Inflammatory macrophage treated with lipopolysaccharide for 4 hours (primary cell): ENCODE measurements around the gene RTN1.

Experiments used
- DNase-seq: peaks from one replicate; pipeline ENCODE4 v3.0.0-alpha.2; 2020

Gene RTN1

DNA sequence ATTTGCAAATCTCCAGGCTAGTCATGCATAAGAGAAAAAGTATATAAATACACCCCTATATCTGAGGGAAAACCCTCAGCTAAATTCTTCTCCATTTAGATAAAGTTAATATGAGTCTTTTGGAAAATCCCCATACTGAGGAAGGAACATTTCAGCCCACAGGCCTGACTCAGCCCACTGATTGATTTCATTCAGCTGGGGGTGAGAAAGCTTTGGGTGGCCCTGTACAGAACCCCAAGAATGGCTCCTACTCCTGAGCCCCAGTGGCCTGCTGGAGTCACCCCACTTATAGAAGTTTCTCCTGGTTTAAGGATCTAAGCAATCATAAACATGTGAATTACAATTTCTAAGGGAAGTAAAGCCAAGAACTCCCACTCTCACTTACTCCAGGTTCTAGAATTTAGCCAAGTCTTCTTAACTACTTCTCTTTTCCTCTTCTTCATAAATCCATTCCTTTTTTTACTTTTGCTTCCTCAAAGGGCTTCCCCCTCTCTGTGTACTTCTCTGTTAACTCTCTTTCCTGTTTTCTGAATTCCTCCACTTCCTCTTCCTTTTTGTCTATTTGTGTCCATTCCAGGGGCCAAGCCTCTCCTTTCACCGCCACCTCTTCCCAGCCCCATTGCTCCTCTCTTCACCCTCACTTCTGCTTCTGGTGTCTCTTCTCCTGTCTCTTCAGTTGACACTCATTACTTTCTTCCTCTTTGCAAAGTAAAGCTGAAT is 21.0 kb downstream of the RTN1 start:
- peak; percentile 94 for DNase-seq

DNA sequence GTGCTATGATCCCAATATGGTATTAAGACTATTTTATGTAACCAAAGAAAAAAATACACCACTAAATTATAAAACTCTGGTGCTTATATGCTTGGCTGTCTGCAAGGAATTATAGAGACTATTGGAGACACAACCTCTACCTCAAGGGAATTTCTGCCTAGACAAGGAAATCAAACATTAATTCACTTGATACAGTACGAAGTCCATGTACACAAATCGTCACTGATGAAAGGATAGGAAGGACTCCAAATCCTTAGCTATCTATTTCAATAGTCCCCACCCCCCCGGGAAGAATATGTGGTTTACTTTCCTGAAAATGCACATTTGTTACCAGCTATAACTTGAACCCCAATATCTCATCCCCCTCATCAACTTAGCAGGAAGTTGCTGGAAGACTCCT is 21.9 kb downstream of the RTN1 start:
- DNase-seq, result no peak

DNA sequence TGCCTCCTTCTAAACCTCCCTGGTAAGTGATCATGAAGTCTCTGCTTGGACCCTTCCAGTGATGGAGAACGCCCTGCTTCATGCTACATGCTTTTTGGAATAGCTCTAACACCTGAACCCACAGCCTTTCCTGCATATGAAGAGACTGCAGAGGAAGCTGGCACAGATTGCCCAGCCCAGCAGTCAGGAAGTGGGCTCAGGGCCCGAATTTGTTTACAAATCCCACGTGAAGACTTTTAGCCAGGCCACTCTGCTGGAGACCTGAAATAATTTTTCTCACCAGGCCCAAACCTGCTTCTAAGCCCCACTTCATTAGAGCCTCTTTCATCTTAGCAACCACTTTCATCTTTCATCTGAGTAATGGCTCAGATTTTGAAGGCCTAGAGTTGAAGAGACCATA is 22.9 kb downstream of the RTN1 start:
- DNase-seq, result no peak

DNA sequence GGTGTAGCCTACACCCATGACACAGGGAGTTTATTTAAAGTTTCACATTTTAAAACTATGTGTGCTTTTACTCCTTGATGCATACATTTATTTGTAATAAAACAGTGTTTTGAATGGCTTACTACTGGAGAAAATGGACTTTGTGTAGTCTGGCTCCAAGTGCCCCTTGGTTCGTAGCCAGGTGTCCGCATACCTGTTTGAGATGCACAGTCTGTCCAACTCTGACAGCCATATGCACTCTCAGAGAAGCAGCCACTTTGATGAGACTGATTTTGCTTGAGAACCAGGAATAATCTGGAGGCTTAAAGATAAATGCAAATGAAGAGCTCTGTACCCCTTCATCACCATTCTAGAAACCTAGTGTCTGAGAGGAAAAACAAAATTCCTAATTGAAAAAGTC is 24.0 kb downstream of the RTN1 start:
- no peak for DNase-seq

DNA sequence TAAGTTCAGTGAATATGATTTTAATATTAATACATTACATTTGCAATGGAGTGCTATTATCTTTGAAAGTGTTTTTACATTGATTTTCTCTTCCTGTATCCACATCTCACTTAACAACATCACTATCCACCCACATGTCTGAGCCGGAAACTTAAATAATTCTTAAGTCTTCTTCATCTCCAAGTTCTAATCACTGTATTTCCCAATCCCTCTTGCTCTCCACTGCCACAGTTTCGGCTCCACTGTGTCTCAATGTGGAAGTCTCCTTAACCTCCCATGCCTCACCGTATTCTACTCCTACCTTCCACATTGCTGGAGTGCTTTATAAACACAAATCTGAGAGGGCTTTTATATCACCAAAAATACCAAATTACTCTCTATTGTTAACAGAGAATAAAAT is 25.3 kb downstream of the RTN1 start:
- peak; percentile 80 for DNase-seq

DNA sequence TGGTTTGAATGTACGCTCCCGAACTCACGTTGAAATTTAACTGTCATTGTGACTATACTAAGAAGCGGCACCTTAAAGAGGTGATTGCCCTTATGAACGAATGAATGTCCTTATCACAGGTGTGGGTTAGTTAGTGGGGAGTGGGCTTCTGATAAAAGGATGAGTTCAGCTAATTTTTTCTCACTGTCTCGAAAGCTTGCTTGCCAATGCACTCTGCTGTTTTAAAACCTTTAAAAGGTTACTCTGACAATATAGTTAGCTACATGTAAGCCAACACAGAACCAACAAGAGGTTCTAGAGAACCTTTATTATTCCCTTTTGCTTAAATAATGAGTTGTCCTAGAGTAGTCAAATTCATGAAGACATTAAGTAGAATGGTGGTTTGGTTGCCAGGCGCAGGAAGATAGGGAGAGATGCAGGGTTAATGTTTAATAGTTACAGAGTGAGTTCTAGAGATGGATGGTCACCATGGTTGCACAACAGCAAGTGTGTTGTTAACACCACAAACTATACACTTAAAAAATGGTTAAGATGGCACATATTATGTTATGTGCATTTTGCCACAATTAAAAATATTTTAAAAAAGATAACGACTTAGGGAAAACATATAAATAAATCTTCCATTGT is 26.3 kb downstream of the RTN1 start:
- no peak for DNase-seq

DNA sequence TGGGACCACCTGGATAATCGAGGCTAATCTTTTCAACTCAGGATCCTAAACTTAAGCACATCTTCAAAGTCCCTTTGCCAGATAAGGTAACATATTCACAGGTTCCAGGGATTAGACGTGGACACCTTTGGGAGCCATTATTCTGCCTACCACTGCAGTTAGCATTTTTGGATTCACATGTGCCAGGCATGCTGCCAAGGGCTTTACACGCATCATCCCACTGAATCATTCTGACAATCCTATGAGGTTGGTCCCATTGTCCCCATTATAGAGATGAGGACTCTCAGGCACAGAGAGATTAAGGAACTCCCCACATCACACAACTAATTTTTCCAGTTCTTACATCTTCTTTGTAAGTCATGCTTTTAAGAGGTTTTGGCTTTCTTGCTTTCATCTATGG is 34.5 kb downstream of the RTN1 start:
- no peak for DNase-seq

DNA sequence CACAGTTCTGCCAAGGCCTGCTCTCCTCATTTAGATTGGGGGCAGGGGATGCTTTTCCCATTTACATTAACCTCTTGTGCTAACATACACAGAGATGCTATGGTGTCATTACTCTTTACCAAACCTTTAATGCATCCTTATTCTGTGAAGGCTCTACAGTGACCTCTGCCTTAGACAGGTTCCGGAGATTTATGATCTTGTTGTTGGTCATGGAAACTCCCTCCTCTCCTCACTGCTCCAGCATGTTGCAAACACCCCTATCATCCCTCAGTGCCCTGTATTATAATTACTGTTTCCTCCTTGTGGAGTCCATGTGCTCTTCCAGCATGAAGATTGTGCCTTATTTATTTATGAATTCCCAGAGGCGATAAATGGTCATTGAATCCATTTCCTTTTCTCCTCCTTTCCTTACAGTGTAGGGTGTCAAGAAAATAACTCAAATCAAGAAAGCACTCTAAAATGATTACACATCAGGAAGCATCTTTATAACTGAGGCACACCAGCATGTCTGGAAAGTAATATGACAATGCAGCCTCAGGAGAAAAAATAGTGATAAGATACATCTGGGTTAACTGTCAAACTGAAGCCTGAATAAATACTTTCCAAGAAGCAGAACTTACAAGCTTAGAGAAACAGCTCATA is 37.8 kb downstream of the RTN1 start:
- no peak for DNase-seq

DNA sequence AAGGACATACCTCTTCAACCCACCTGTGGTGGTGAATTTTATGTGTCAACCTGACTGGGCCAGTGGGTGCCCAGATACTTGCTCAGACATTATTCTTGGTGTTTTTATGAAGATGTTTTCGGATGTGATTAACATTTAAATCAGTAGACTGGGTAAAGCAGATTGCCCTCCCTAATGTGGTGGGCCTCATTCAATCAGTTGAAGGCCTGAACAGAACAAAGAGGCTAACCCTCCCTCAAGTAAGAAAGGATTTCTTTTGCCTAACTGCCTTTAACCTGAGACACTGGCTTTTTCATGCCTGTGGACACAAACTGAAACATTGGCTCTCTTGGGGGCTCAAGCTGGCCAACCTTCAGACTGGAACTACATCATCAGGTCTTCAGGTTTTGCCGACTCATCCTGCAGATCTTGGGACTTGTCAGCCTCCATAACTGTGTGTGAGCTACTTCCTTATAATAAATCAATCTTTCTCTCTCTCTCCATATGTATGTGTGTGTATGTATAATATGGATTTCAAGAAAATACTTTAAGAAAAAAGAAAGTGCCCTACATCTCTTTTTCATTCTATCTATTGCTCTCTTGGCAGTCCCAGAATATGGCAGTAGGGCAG is 39.4 kb downstream of the RTN1 start:
- DNase-seq, result no peak

DNA sequence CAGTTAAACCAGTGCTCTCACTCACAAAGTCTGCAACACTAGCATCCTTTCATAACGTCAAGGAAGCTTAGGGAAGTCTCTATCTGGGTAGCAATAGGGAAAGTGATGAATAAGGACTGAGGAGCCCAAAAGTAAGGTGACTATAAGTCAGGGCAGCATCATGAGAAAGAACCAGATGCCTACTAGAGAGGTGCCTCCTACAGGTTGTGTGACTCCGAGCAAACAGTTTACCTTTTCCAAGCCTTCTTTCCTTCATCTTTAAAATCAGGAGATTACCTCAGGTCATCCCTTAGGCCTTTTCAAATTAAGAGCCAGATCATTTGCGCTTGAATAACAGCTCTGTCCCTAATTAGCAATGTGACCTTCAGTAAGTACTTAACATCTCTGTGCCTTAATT is 40.2 kb downstream of the RTN1 start:
- no peak for DNase-seq

DNA sequence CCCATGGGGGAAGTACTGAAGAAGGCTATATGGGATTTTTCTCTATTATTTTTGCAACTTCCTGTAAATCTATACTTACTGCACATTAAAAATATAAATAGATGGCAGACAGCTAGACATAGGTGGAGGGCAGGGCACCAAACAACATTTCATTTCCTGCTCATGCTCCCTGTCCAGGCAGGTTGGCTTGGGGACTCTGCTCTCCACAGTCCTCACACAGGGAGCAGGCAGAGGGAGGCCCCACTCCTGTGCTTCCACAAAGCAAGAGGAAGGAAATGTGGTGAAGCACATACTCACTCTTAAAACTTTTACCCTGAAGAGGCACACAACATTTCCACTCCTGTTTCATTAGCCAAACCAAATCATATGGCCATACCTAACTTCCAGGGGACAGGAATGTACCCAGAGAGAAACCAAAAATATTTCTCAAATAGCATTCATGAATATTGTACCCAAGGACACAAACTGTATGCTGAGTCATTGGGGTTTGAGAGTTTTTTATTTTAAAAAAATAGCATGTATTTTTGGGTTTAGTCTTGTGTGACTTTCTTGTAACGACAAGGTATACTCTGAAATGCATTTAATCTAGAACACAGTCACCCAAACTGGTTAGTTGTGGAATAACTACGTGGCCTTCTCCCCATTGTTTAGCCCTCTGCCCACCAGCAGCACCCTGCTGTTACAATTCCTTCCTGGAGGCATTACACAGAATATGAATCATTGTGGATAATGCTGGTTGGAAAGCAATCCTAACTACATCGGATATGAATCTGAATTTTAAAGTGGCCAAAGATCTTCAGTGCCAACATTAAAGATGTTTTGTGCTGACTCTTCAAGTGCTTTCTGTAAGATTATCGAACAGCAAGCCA is 40.9 kb downstream of the RTN1 start:
- DNase-seq, result peak; percentile 10

DNA sequence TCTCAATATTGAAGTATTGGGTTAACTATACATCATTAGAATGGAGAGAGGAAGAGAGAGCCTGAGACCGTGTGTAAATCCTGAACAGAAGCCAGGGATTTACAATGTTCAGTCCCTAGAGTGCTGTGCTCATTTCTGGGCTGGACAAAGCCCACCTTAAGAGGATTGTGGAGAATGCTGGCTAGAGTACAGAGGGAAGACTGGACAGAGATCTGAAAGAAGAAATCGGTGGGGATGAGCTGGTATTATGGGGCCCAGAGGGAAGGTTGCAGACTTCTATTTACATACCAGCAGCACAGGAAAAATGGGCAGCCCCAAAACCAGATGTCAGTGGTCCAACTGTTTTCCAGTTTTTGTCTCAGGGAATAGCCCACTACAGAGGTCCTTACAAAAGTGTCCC is 42.3 kb downstream of the RTN1 start:
- no peak for DNase-seq

DNA sequence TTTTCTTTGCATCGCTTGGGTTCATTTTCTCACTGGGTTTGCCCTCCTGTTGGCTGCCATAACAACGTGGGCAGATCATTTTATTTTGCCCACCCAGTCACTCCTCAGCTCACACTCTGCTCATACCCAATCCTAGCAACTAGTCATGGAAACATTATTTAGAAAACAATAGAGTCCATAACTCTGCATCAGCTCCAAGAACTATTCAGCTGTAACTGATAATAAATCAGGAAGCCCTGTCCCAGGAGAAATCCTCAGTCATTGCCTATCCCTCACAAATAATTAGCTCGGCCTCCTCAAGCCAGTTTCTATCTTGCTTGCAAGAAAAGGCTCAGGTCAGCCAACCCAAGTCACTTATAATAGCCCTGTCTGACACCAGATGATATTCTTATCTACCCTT is 43.2 kb downstream of the RTN1 start:
- DNase-seq, result no peak

DNA sequence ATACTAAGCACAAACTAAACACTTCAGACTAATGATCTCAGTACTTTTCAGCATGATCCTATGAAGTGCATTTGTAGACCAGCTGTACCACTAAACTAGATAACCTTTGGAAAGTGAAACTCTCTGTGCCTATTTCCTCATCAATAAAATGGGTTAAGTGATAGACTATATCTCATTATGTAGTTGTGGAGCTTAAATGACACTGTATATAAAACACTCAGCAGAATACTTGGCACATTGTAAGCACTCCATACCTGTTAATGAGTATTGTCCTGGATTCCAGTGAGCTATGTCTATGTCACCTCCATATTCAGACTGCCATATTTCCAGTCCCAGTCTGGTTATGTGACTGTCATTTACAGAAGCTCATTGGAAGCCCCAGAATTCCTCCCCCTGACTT is 44.4 kb downstream of the RTN1 start:
- no peak for DNase-seq

DNA sequence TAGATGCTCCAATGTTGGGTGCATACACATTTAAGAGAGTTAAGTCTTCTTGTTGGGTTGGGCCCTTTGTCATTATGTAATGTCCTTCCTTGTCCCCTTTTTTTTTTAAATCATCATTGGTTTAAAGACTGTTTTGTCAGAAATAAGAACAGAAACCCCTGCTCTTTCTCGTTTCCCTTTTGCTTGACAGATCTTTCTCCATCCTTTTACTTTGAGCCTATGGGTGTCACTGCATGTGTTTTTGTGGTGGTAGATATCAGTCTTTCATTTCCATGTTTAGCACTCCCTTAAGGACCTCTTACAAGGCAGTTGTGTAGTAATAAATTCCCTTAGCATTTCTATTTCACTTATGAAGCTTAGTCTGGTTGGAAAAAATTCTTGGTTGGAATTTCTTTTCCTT is 47.4 kb downstream of the RTN1 start:
- peak; percentile 75 for DNase-seq

DNA sequence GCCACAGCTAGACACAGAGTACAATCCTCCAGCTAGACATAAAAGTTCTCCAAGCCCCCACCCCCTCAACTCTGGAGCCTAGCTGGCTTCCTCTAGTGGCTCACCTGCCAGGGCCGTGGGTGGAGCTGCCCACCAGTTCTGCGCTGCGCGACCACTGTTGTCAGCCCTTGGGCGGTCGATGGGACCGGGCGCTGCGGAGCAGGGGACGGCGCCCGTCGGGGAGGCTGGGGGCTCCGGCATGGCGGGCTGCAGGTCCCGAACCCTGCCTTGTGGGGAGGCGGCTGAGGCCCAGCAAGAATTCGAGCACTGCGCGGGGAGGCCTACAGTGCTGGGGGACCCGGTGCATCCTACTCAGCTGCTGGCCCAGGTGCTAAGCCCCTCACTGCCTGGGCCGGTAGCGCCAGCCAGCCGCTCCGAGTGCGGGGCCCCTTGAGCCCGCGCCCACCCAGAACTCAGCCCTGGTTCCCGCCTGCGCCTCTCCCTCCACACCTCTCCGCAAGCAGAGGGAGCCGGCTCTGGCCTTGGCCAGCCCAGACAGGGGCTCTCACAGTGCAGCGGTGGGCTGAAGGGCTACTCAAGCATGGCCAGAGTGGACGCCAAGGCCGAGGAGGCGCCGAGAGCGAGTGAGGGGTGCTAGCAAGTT is 51.0 kb downstream of the RTN1 start:
- no peak for DNase-seq

DNA sequence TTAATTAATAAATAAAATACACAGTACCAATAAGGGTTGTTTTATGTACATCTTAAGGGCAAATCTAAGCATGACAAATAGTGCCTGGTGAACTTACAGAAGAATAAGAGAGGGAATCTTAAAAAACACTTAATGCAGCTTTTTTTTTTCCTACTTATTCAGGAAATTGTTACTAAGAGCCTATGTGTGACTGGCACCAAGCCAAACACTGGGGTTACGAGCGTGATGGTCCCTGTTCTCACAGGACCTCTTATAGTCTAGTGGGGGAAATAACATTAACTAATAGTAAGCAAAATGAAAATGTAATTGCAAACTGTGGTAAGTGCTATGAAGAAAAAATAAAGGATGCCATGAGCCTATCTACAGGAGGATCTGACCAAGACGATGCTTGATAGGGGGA is 53.6 kb downstream of the RTN1 start:
- DNase-seq, result no peak

DNA sequence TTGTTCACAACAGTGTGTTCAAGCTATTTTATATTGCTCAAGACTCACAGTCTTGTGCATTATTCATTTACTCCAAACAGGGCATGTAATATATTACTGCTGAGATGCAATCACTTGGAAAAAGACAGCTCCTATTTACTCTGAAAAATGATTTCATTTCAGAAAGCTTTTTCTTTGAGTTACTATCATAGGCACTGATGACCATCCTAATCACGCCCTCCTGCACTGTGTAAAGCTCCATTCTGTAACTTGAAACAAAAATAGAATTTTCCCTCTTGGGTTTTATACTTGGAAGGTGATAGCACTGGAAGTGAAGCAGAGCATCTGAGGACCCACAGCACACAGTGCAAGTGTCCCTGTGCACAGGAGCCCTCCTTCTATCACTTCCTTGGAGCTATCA is 55.6 kb downstream of the RTN1 start:
- DNase-seq, result no peak

DNA sequence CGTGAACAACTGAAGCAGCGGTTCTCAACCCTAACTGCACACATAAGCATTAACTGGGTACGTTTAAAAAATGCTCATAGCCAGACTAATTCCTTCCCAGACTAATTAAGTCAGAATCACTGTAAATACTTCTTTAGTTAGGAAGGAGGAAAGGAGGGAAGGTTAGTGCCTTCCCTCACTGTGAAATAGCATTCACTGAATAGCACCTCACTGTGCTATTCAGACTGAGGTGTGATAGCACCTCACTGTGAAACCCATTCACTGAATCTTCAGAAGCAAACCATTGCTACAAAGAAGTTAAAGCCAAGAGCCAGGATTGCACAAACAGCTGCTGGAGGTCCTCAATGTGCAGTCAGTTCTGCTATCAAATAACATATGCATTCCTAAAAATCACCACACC is 58.8 kb downstream of the RTN1 start:
- no peak for DNase-seq

DNA sequence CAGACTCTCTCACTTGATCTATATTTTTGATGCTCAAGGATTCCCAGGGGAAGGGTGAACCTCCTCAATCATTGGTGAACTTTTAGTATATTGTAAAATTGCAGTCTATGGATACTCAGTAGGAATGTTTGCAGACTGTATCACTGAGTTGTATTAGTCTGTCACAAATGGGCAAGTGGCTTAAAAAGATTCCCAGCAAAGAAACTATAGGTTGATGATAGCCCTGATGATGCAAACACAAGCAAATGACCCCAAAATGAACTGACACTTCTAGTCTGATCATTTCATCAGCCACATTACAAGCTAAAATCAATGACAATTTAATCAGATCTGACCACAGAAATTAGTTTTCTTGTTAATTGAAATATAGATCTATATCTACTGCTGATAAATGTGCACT is 59.5 kb downstream of the RTN1 start:
- DNase-seq, result no peak

DNA sequence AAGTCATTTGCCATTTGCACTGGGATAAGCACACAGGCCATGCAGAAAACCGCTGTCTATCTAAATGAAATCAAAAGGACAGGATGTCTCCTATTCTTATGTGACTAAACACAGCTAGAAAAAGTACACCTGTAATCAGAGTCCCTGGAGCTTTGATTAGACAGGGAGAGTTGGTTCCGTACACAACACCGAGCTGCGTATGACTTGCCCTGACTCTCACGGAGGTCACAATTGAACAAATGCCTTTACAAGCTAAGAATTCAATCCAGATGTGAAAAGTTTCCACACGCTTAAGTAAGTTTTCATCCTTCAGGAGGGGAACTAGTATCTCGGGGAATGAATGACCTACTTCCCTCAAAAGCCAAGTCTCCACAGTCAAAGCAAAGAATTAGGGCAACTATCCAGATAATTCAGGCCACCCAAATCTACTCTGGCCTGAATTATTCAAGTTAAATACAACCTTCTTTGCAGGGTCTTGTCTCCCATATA is 67.5 kb downstream of the RTN1 start:
- DNase-seq, result no peak

DNA sequence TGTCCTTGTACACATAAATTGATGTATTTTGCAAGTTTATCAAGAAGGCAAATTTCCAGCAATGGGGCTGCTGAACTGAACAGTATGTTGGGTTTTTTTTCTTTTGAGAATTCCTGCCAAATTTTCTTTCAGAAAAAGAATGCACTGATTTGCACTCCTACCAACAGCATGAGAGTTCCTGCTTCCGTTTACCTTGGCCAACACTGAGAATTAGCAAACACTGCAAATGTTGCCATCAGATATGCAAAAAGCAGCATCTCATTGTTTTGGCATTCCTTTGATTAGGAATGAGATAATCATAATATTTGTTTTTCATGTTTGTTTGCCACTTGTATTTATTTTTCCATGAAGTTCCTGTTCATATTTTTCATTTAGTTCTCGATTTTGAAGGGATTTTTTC is 82.4 kb downstream of the RTN1 start:
- no peak for DNase-seq
